Parathyroid adenoma (tissue), 2 donors: ENCODE data around the gene SND1.
"Not testable (repeated sequence)": the region's sequence is repeated elsewhere in the genome, so short reads cannot be mapped to it uniquely, and the experiment has no call there.

ENCODE experiments used
- H2AFZ ChIP-seq: fragments of 300-600 bp; sonication (generic); one replicate; pipeline ENCODE4 v1.7.0; 2017; ENCODE audit warnings: antibody characterized with exemption, mild to moderate bottlenecking
- H3K27ac ChIP-seq: fragments of 300-600 bp; sonication (generic); one replicate; pipeline ENCODE4 v1.7.0; 2017
- H3K27me3 ChIP-seq: fragments of 300-600 bp; sonication (generic); one replicate; pipeline ENCODE4 v1.7.0; 2017; ENCODE audit warnings: low read length; ENCODE audit not compliant: control insufficient read depth, insufficient read depth
- H3K36me3 ChIP-seq: fragments of 300-600 bp; sonication (generic); one replicate; pipeline ENCODE4 v1.7.0; 2017; ENCODE audit warnings: low read length; ENCODE audit not compliant: control insufficient read depth, insufficient read depth
- H3K4me1 ChIP-seq: fragments of 300-600 bp; sonication (generic); one replicate; pipeline ENCODE4 v1.7.0; 2017; ENCODE audit warnings: control low read depth
- H3K4me2 ChIP-seq: fragments of 300-600 bp; sonication (generic); one replicate; pipeline ENCODE4 v1.7.0; 2017; ENCODE audit warnings: low read length
- H3K4me3 ChIP-seq: fragments of 300-600 bp; sonication (generic); one replicate; pipeline ENCODE4 v1.7.0; 2017; ENCODE audit warnings: low read depth, low read length
- H3K79me2 ChIP-seq: fragments of 300-600 bp; sonication (generic); one replicate; pipeline ENCODE4 v1.7.0; 2017; ENCODE audit warnings: control low read depth
- H3K9ac ChIP-seq: fragments of 300-600 bp; sonication (generic); one replicate; pipeline ENCODE4 v1.7.0; 2017; ENCODE audit warnings: mild to moderate bottlenecking
- H3K9me3 ChIP-seq: fragments of 300-600 bp; sonication (generic); one replicate; pipeline ENCODE4 v1.7.0; 2017; ENCODE audit warnings: low read length; ENCODE audit not compliant: control insufficient read depth
- CTCF ChIP-seq: fragments of 300-600 bp; sonication (generic); IDR thresholded peaks from one replicate; pipeline ENCODE4 v1.7.0; 2017; ENCODE audit warnings: antibody characterized with exemption, mild to moderate bottlenecking
- donor health status: primary hyperparathyroidism.

Gene SND1

GRCh38 chr7:127957886-127958285 lies 305.9 kb downstream of the SND1 start:
- no peak overlapping the region for H3K9ac ChIP-seq
- peak; percentile 49 for TF ChIP-seq CTCF
- H3K27ac ChIP-seq: no peak overlapping the region
- H3K4me3 ChIP-seq: no peak overlapping the region
- H3K79me2 ChIP-seq: peaks cover 3% of the 10 kb centered on the region
- no peak overlapping the region for H2AFZ ChIP-seq
- H3K36me3 ChIP-seq: no peaks in the 10 kb centered on the region
- H3K9me3 ChIP-seq: no peaks in the 10 kb centered on the region
- H3K4me1 ChIP-seq: peaks cover 15% of the 10 kb centered on the region
- no peaks in the 10 kb centered on the region for H3K27me3 ChIP-seq
- H3K4me2 ChIP-seq: no peak overlapping the region

- H2AFZ ChIP-seq: no peak overlapping the region
- no peaks in the 10 kb centered on the region for H3K36me3 ChIP-seq
- H3K9ac ChIP-seq: no peak overlapping the region
- peaks cover 3% of the 10 kb centered on the region for H3K79me2 ChIP-seq
- no peaks in the 10 kb centered on the region for H3K27me3 ChIP-seq
- no peak overlapping the region for H3K27ac ChIP-seq
- H3K4me1 ChIP-seq: peaks cover 15% of the 10 kb centered on the region
- no peaks in the 10 kb centered on the region for H3K9me3 ChIP-seq
- no peak overlapping the region for H3K4me2 ChIP-seq
- TF ChIP-seq CTCF: no peak
- no peak overlapping the region for H3K4me3 ChIP-seq
Observed at GRCh38 chr7:127959770-127960169, 307.8 kb downstream of the SND1 start.

GRCh38 chr7:127961786-127962453 lies 309.9 kb downstream of the SND1 start:
- Histone ChIP-seq H3K27ac (no peak overlapping the region), H3K4me3 (no peak overlapping the region), H3K79me2 (peaks cover 3% of the 10 kb centered on the region), H3K4me1 (peaks cover 12% of the 10 kb centered on the region), H3K36me3 (no peaks in the 10 kb centered on the region), H3K9ac (no peak overlapping the region), H2AFZ (no peak overlapping the region), H3K4me2 (no peak overlapping the region), H3K27me3 (no peaks in the 10 kb centered on the region), H3K9me3 (no peaks in the 10 kb centered on the region)
- TF ChIP-seq CTCF: no peak

- Histone ChIP-seq H2AFZ (no peak overlapping the region), H3K4me2 (no peak overlapping the region), H3K9ac (no peak overlapping the region), H3K27me3 (no peaks in the 10 kb centered on the region), H3K36me3 (no peaks in the 10 kb centered on the region), H3K79me2 (peaks cover 3% of the 10 kb centered on the region), H3K27ac (no peak overlapping the region), H3K9me3 (no peaks in the 10 kb centered on the region), H3K4me1 (peaks cover 21% of the 10 kb centered on the region), H3K4me3 (no peak overlapping the region)
- no peak for TF ChIP-seq CTCF
Observed at GRCh38 chr7:127962589-127963361, 310.8 kb downstream of the SND1 start.

- not testable (repeated sequence) for H3K36me3 ChIP-seq, H3K4me3 ChIP-seq, H3K27ac ChIP-seq, H3K9ac ChIP-seq, H2AFZ ChIP-seq, H3K79me2 ChIP-seq, H3K4me2 ChIP-seq, H3K27me3 ChIP-seq, H3K9me3 ChIP-seq
- peaks cover 31% of the 10 kb centered on the region for H3K4me1 ChIP-seq
Observed at GRCh38 chr7:127963850-127964249, 311.9 kb downstream of the SND1 start.
